ENCODE results near the gene SLC27A6. TPM values are rescaled to one million over a fixed set of nuclear protein-coding genes. Genes with fewer than 3 reads are reported as not detected.

The SLC27A6 gene, protein sequence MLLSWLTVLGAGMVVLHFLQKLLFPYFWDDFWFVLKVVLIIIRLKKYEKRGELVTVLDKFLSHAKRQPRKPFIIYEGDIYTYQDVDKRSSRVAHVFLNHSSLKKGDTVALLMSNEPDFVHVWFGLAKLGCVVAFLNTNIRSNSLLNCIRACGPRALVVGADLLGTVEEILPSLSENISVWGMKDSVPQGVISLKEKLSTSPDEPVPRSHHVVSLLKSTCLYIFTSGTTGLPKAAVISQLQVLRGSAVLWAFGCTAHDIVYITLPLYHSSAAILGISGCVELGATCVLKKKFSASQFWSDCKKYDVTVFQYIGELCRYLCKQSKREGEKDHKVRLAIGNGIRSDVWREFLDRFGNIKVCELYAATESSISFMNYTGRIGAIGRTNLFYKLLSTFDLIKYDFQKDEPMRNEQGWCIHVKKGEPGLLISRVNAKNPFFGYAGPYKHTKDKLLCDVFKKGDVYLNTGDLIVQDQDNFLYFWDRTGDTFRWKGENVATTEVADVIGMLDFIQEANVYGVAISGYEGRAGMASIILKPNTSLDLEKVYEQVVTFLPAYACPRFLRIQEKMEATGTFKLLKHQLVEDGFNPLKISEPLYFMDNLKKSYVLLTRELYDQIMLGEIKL
- total RNA-seq, result not detected in 2 replicates

DNA sequence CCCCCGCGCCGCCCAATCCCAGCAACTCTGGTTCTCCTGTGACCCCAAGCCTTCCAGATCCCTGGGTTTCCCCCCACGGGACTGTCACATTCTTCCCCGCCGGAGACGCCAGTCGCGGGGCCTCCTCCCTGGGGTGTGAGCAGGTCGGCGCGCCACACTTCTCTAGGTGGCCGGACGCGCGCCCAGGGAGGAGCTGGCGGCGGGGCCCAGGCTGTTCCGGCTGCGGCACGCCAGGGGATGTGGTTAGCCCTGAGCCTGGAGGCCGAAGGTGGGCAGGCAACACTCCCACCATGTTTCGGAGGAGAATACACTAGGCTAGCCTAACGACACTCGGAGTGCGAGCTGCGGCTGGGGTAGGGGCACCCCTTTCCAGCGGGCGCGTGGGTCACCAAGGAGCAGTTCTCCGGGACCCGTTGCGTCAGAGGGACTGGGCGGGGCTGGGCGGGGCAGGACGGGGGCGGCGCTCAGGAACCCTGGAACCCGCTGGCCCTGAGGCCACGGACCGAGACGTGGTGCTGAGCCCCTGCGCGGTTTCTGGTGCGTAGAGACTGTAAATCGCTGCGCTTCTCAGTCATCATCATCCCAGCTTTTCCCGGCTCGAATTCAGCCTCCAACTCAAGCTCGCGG, at the start of gene SLC27A6:
Gene SLC27A6 (plus strand): TSS at position 478 of the 627 bp plus-strand sequence. CDS start 650 bp downstream, outside the sequence.
- H3K4me3 Mint-ChIP-seq, result no peak within 1 kb of the TSS
- ATAC-seq (ENCODE audit: low read depth), result no peak
- ChIA-PET POLR2A (no interaction called here), CTCF (interaction anchor here (0.5 kb wide), 1 partner anchor 598 kb away, joined by 4 read pairs; no protein-coding TSS in a partner anchor)
- intact Hi-C loops (cut with micrococcal nuclease), result no loop called here
- no peaks in the 10 kb centered on the region for H3K4me1 Mint-ChIP-seq
- H3K27ac Mint-ChIP-seq, result no peak within 1 kb of the TSS
- TF ChIP-seq, protein P1, sequence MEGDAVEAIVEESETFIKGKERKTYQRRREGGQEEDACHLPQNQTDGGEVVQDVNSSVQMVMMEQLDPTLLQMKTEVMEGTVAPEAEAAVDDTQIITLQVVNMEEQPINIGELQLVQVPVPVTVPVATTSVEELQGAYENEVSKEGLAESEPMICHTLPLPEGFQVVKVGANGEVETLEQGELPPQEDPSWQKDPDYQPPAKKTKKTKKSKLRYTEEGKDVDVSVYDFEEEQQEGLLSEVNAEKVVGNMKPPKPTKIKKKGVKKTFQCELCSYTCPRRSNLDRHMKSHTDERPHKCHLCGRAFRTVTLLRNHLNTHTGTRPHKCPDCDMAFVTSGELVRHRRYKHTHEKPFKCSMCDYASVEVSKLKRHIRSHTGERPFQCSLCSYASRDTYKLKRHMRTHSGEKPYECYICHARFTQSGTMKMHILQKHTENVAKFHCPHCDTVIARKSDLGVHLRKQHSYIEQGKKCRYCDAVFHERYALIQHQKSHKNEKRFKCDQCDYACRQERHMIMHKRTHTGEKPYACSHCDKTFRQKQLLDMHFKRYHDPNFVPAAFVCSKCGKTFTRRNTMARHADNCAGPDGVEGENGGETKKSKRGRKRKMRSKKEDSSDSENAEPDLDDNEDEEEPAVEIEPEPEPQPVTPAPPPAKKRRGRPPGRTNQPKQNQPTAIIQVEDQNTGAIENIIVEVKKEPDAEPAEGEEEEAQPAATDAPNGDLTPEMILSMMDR (IDR thresholded peaks at IDR 0.05), result no peak
- no peak for DNase-seq
- H3K9me3 Mint-ChIP-seq, result peaks cover 9% of the 10 kb centered on the region
- H3K27me3 Mint-ChIP-seq, result peaks cover 10% of the 10 kb centered on the region
- H3K36me3 Mint-ChIP-seq (ENCODE audit: low read depth), result no peaks in the 10 kb centered on the region

- TF ChIP-seq, protein P1 (IDR thresholded peaks at IDR 0.05), result no peak
- intact Hi-C loops (cut with micrococcal nuclease), result no loop called here
- CTCF ChIA-PET, result interaction anchor here (1.6 kb wide), 1 partner anchor 14 kb away, joined by 3 read pairs; no protein-coding TSS in a partner anchor
- no peaks in the 10 kb centered on the region for H3K36me3 Mint-ChIP-seq (ENCODE audit: low read depth)
- no peaks in the 10 kb centered on the region for H3K4me1 Mint-ChIP-seq
- H3K27me3 Mint-ChIP-seq, result no peaks in the 10 kb centered on the region
- ATAC-seq (ENCODE audit: low read depth), result no peak
- no peaks in the 10 kb centered on the region for H3K9me3 Mint-ChIP-seq
- no peak overlapping the region for H3K4me3 Mint-ChIP-seq
- POLR2A ChIA-PET, result no interaction called here
- no peak for DNase-seq
- no peak overlapping the region for H3K27ac Mint-ChIP-seq
These were observed 45.7 kb upstream of the SLC27A6 start for GRCh38 chr5:128919542-128919941.

DNA sequence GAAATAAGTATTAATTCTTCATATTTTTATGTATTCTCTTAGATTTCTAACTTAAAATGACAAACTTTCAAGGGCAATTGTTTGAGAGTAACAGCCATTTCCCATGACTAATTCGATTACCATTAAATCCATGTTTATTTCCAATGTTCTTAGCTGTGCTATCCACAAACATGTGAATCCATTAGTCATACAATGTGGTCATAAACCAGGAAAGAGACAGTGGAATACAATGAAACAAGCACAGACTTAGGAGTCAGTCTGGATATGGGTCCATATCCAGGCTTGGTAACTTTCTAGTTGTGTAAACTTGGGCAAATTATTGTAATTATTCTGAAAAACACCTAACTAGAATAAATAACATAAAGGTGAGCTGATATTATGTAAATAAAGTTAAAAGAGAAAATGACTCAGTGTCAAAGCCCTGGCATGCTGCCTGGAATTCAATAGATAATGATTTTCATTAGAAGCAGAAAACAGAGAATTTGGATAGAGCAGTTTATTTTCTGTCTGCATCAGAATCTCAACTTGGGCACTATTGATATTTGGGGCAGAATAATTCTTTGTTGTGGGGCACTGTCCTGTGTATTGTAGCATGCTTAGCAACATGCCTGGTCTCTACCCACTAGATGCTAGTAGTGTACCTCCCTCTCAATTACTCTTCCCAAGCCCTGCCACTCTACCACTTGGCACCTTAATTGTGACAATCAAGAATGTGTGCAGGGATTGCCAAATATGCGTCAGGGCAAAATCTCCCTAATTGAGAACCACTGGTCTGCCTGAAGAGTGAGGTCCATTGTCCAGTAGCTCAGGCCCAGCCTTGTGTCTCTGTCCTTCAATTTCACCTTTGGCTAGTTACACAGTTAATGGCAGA, 44.7 kb upstream of the SLC27A6 start:
- intact Hi-C loops (cut with micrococcal nuclease), result no loop called here
- ATAC-seq (ENCODE audit: low read depth), result no peak
- H3K27me3 Mint-ChIP-seq, result no peaks in the 10 kb centered on the region
- no peaks in the 10 kb centered on the region for H3K4me1 Mint-ChIP-seq
- no peaks in the 10 kb centered on the region for H3K9me3 Mint-ChIP-seq
- CTCF ChIA-PET, result no interaction called here
- no peak overlapping the region for H3K27ac Mint-ChIP-seq
- TF ChIP-seq, protein P1 (IDR thresholded peaks at IDR 0.05), result no peak
- H3K36me3 Mint-ChIP-seq (ENCODE audit: low read depth), result no peaks in the 10 kb centered on the region
- no peak for DNase-seq
- no peak overlapping the region for H3K4me3 Mint-ChIP-seq
- POLR2A ChIA-PET, result no interaction called here

- TF ChIP-seq, protein P1 (IDR thresholded peaks at IDR 0.05), result no peak
- Mint-ChIP-seq H3K36me3 (ENCODE audit: low read depth) (no peaks in the 10 kb centered on the region), H3K27me3 (no peaks in the 10 kb centered on the region), H3K9me3 (no peaks in the 10 kb centered on the region), H3K4me3 (no peak overlapping the region), H3K27ac (no peak overlapping the region), H3K4me1 (no peaks in the 10 kb centered on the region)
- ATAC-seq (ENCODE audit: low read depth) (no peak), DNase-seq (no peak)
- ChIA-PET POLR2A (no interaction called here), CTCF (no interaction called here)
- intact Hi-C loops (cut with micrococcal nuclease), result no loop called here
These were observed 41.0 kb upstream of the SLC27A6 start for GRCh38 chr5:128924299-128924698.
